ENCODE measurements around the gene TMCO6. TPM values are rescaled to one million over a fixed set of nuclear protein-coding genes. Genes with fewer than 3 reads are reported as not detected.
A peak's percentile ranks its signal among the peaks of the same experiment; 100 is the strongest.
"Not testable (repeated sequence)": the region's sequence is repeated elsewhere in the genome, so short reads cannot be mapped to it uniquely, and the experiment has no call there.

The TMCO6 gene
- total and polyA plus RNA-seq, 9 of the 15 experiments (the other 6 are each of a cell fraction or from before 2014, with no cell fraction given): 3.4 to 46.4 (median 16.7) TPM

- 0 out of 4 replicates have a peak, but pooled peaks of 1 of the 2 experiments have one; percentile 37 for TF ChIP-seq UBTF (IDR thresholded peaks at IDR 0.05; ENCODE audit: borderline replicate concordance in 1 of 2, low read depth in 2 of 2, low read length in 2 of 2)
Observed at GRCh38 chr5:140647042-140647419, 7.8 kb downstream of the TMCO6 start (continued).

- ATAC-seq (no peak), DNase-seq (ENCODE audit: extremely low read depth in 1 of 4, low spot score in 3 of 4) (no peak), FAIRE-seq (no peak)
- Histone ChIP-seq H4K20me1 (replicated peaks; ENCODE audit: control insufficient read depth, insufficient read depth, low read length) (no peaks in the 10 kb centered on the region), H2AFZ (ENCODE audit: low read depth, low read length) (no peak overlapping the region), H3K9me1 (ENCODE audit: control insufficient read depth, insufficient read depth, low read length) (no peaks in the 10 kb centered on the region), H3K4me3 (no peak overlapping the region), H3K4me2 (ENCODE audit: insufficient read depth, low read length) (no peak overlapping the region), H3K9me3 (replicated peaks; ENCODE audit: control insufficient read depth, insufficient read depth, low read depth, low read length) (no peaks in the 10 kb centered on the region), H3K4me1 (replicated peaks in 1 of 2; ENCODE audit: control insufficient read depth in 2 of 2, insufficient read depth in 2 of 2, low read length in 2 of 2) (peaks cover 0 to 3% of the 10 kb centered on the region in 2 experiments; a peak in 3 of 5 replicates), H3K27ac (ENCODE audit: extremely low read depth, low read depth, low read length) (no peak overlapping the region), H3K79me2 (ENCODE audit: control insufficient read depth, insufficient read depth, low read length) (no peaks in the 10 kb centered on the region), H3K9ac (ENCODE audit: insufficient read depth in 1 of 2, low read depth in 2 of 2, low read length in 2 of 2) (no peak overlapping the region), H3K27me3 (ENCODE audit: control insufficient read depth in 2 of 2, insufficient read depth in 2 of 2, low read length in 2 of 2) (no peaks in the 10 kb centered on the region), H3K36me3 (ENCODE audit: control insufficient read depth, insufficient read depth, low read length) (peaks cover 88% of the 10 kb centered on the region)
- intact Hi-C loops (cut with micrococcal nuclease) (no loop called here), in situ Hi-C loops (cut with MboI) (no loop called here)
- BruUV-seq (replicated peaks): no TSS peak
- TF ChIP-seq MLLT1 (IDR thresholded peaks at IDR 0.05) (0 out of 4 replicates have a peak, but pooled peaks of 1 of the 2 experiments have one; percentile 34), PREB (CRISPR knock-in tag; IDR thresholded peaks at IDR 0.05) (no peak), XRCC4 (IDR thresholded peaks at IDR 0.05; ENCODE audit: extremely low read depth, insufficient read depth, insufficient read length) (no peak), MYNN (IDR thresholded peaks at IDR 0.05) (no peak), MYNN (CRISPR knock-in tag; IDR thresholded peaks at IDR 0.05) (no peak), MCM2 (IDR thresholded peaks at IDR 0.05; ENCODE audit: low read depth) (no peak)
- ChIA-PET POLR2A (interaction anchor here (1.2 to 4.2 kb wide), 4 partner anchors 12 to 32 kb away, joined by 3 to 25 read pairs (median 4); partner anchors contain the start of genes HARS1, HARS2, IK and NDUFA2), CTCF (ENCODE audit: low intra/inter-chr PET ratio) (no interaction called here)
- WGBS (ENCODE audit: insufficient coverage, low coverage, missing lambda C conversion rate): 95% methylated on average over 16 of the region's 17 CpGs
Observed at GRCh38 chr5:140658870-140659269, 19.6 kb downstream of the TMCO6 start.

GRCh38 chr5:140660371-140660770 is 21.1 kb downstream of the TMCO6 start:
- H3K27ac ChIP-seq (ENCODE audit: extremely low read depth, low read depth, low read length); intact Hi-C loops (cut with micrococcal nuclease); H3K9ac ChIP-seq (ENCODE audit: insufficient read depth in 1 of 2, low read depth in 2 of 2, low read length in 2 of 2); H3K4me2 ChIP-seq (ENCODE audit: insufficient read depth, low read length); H3K27me3 ChIP-seq (ENCODE audit: control insufficient read depth in 2 of 2, insufficient read depth in 2 of 2, low read length in 2 of 2); CTCF ChIA-PET (ENCODE audit: low intra/inter-chr PET ratio); DNase-seq (ENCODE audit: extremely low read depth in 1 of 4, low spot score in 3 of 4); H3K9me3 ChIP-seq (replicated peaks; ENCODE audit: control insufficient read depth, insufficient read depth, low read depth, low read length); FAIRE-seq; H2AFZ ChIP-seq (ENCODE audit: low read depth, low read length); BruUV-seq (replicated peaks); H3K9me1 ChIP-seq (ENCODE audit: control insufficient read depth, insufficient read depth, low read length); H4K20me1 ChIP-seq (replicated peaks; ENCODE audit: control insufficient read depth, insufficient read depth, low read length); in situ Hi-C loops (cut with MboI); H3K4me3 ChIP-seq; H3K79me2 ChIP-seq (ENCODE audit: control insufficient read depth, insufficient read depth, low read length); ATAC-seq: not testable (repeated sequence)
- POLR2A ChIA-PET: interaction anchor here (2.0 kb wide), 1 partner anchor 13 kb away, joined by 11 read pairs; the partner anchor contains the start of genes IK and NDUFA2
- WGBS (ENCODE audit: insufficient coverage, low coverage, missing lambda C conversion rate): 76% methylated on average over 3 of the region's 6 CpGs
- Histone ChIP-seq H3K4me1 (replicated peaks in 1 of 2; ENCODE audit: control insufficient read depth in 2 of 2, insufficient read depth in 2 of 2, low read length in 2 of 2) (peaks cover 0 to 11% of the 10 kb centered on the region in 2 experiments; a peak in 3 of 5 replicates), H3K36me3 (ENCODE audit: control insufficient read depth, insufficient read depth, low read length) (peaks cover 73% of the 10 kb centered on the region)

Measured in K562 (cell line).